SK-N-MC (cell line): ENCODE data around the gene CAPN8.

ENCODE experiments used
- EZH2 ChIP-seq: fragments of 200-600 bp; sonication (generic); IDR thresholded peaks from one replicate; pipeline ENCODE4 v1.6.1; 2017; ENCODE audit warnings: antibody characterized with exemption
- POLR2AphosphoS5 ChIP-seq: IDR thresholded peaks from 2 replicates; pipeline ENCODE4 v1.6.1; 2012; ENCODE audit warnings: mild to moderate bottlenecking, low read depth, low read length, borderline replicate concordance

DNA sequence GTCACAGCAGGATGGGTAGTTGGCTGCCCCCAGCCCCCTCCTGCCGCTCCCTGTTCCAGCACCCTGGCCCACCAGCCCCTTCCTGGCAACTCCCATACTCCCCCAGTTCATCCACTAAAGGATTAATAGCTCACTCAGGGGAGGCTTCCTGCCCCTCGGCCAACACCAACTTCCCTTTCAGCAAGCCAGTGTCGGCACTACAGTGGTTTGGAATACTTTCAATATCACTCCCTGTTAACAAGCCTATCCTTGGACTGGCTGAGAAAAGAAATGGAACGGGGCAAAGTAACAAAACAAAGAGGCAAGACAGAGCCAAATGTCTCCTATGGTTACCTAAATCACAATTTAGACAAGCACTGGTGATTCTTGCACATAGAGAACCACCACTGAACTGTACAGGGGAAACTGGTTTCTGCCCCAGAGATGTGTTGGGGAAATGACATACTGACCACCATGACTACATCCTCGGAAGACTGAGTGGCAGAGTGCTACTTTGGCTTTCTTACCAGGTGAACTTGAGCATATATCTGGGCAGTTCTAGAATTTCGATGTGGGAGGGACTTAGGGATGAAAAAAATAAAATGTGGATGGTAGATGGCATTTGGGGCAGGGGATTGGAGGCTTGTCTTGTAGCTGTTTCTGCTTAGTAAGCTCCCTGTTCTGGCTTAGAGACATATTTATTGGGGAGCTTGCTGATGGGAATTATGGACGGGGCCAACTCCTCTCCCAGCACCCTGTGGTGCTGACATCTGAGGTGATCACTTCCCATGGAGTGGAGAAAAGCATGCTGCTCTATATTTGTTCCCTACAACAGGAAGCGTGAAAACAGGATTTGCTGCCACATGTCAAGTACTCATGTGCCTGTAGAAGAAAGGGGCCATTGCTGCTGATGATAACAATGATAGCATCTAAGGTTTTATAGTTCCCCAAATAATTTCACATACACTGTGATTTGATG lies 39.7 kb upstream of the CAPN8 start:
- TF ChIP-seq EZH2 (no peak), POLR2AphosphoS5 (no peak; the same call in 1 of the 2 replicates)
